SK-N-SH (cell line): ENCODE data around the gene PSME4. TPM values are rescaled to one million over a fixed set of nuclear protein-coding genes. Genes with fewer than 3 reads are reported as not detected.

ENCODE experiments used
- CTCF ChIA-PET: fragments of 300-600, 350-600 bp; formaldehyde crosslinking; extraction: SDS; loops from one replicate; lab custom pipeline; 2021; lab: Yijun Ruan, JAX
- POLR2A ChIA-PET: fragments of 350-600 bp; sonication (Branson Sonifier 250); formaldehyde crosslinking; extraction: SDS; loops from one replicate; lab custom pipeline; 2020; ENCODE audit warnings: antibody characterized with exemption, inconsistent platforms; lab: Yijun Ruan, JAX
- DNase-seq: peaks from one replicate; pipeline ENCODE4 v3.0.0; 2012
- H2AFZ ChIP-seq: fragments of 200-600 bp; sonication (generic); 2 replicates; pipeline ENCODE4 v1.8.1; 2016; ENCODE audit warnings: antibody characterized with exemption, mild to moderate bottlenecking, low read depth
- H3F3A ChIP-seq: fragments of 200-600 bp; sonication (generic); replicated peaks from 2 replicates; pipeline ENCODE3; 2016; ENCODE audit warnings: antibody characterized with exemption, mild to moderate bottlenecking; ENCODE audit not compliant: insufficient read depth
- H3K27ac ChIP-seq, 2 experiments: fragments of 200-500 bp in 1 of 2; fragments of 200-600 bp in 1 of 2; sonication (Bioruptor generic) in 1 of 2; sonication (generic), shearing (Covaris generic) in 1 of 2; 2 replicates each; pipeline versions ENCODE4 v1.5.1 to v1.6.1; 2014 to 2016; ENCODE audit warnings: low read depth in 2 of 2, inconsistent platforms in 1 of 2, low read length in 1 of 2, mild to moderate bottlenecking in 1 of 2, mixed read lengths in 1 of 2
- H3K27me3 ChIP-seq: fragments of 200-600 bp; sonication (generic), shearing (Covaris generic); 2 replicates; pipeline ENCODE4 v1.6.1; 2016; ENCODE audit warnings: mixed run types; ENCODE audit not compliant: insufficient read depth
- H3K36me3 ChIP-seq, 2 experiments: fragments of 200-500 bp in 1 of 2; fragments of 200-600 bp in 1 of 2; sonication (Bioruptor generic) in 1 of 2; sonication (generic) in 1 of 2; replicated peaks in 1 of 2; 2 replicates each; pipeline versions ENCODE3 to v1.5.1; 2014 to 2016; ENCODE audit warnings: low read length in 1 of 2, mild to moderate bottlenecking in 1 of 2; ENCODE audit not compliant: insufficient read depth in 2 of 2, control insufficient read depth in 1 of 2
- H3K4me1 ChIP-seq, 2 experiments: fragments of 200-500 bp in 1 of 2; fragments of 200-600 bp in 1 of 2; sonication (Bioruptor generic) in 1 of 2; sonication (generic), shearing (Covaris generic) in 1 of 2; 2 replicates each; pipeline versions ENCODE4 v1.5.1 to v1.6.1; 2014 to 2016; ENCODE audit warnings: low read depth in 1 of 2, low read length in 1 of 2, mixed run types in 1 of 2; ENCODE audit not compliant: insufficient read depth in 2 of 2, control insufficient read depth in 1 of 2
- H3K4me2 ChIP-seq: fragments of 200-600 bp; sonication (generic), shearing (Covaris generic); 2 replicates; pipeline ENCODE4 v1.6.1; 2017; ENCODE audit warnings: mixed run types
- H3K4me3 ChIP-seq, 2 experiments: fragments of 200-500 bp in 1 of 2; fragments of 200-600 bp in 1 of 2; sonication (Bioruptor generic) in 1 of 2; sonication (generic), shearing (Covaris generic) in 1 of 2; 2 replicates each; pipeline versions ENCODE4 v1.5.1 to v1.8.1; 2014 to 2016; ENCODE audit warnings: low read depth in 2 of 2, inconsistent platforms in 1 of 2, low read length in 1 of 2, mild to moderate bottlenecking in 1 of 2, mixed read lengths in 1 of 2, moderate library complexity in 1 of 2
- H3K79me2 ChIP-seq: fragments of 200-600 bp; sonication (generic); 2 replicates; pipeline ENCODE4 v1.8.1; 2017; ENCODE audit warnings: mild to moderate bottlenecking; ENCODE audit not compliant: insufficient read depth
- H3K9ac ChIP-seq: fragments of 200-600 bp; sonication (generic); 2 replicates; pipeline ENCODE4 v1.6.1; 2017; ENCODE audit warnings: mixed run types
- H3K9me2 ChIP-seq: fragments of 200-600 bp; sonication (generic); 2 replicates; pipeline ENCODE4 v1.6.1; 2017; ENCODE audit warnings: mixed run types
- H3K9me3 ChIP-seq: fragments of 200-600 bp; sonication (generic); 2 replicates; pipeline ENCODE4 v1.6.1; 2017; ENCODE audit warnings: mixed run types, mild to moderate bottlenecking, moderate library complexity
- H4K20me1 ChIP-seq: fragments of 200-600 bp; sonication (generic); 2 replicates; pipeline ENCODE4 v1.6.1; 2017; ENCODE audit warnings: mild to moderate bottlenecking, mixed run types; ENCODE audit not compliant: insufficient read depth
- CHD2 ChIP-seq: fragments of 150-350 bp; IDR thresholded peaks from 2 replicates; pipeline ENCODE4 v1.6.1; 2018; ENCODE audit warnings: low read length; ENCODE audit not compliant: partially characterized antibody
- EZH2phosphoT487 ChIP-seq: fragments of 200-600 bp; sonication (generic); IDR thresholded peaks from 2 replicates; pipeline ENCODE4 v1.6.1; 2017; ENCODE audit warnings: low read depth, mixed run types, mild to moderate bottlenecking, antibody characterized with exemption, moderate library complexity, borderline replicate concordance
- FOXJ3 ChIP-seq: sonication (generic); formaldehyde crosslinking; IDR thresholded peaks from 2 replicates; pipeline ENCODE4 v1.5.1; 2020; ENCODE audit warnings: mild to moderate bottlenecking, missing genetic modification reagents
- FOXM1 ChIP-seq: IDR thresholded peaks from 2 replicates; pipeline ENCODE4 v1.4.0; 2012; ENCODE audit warnings: low read depth, mild to moderate bottlenecking
- GABPA ChIP-seq: IDR thresholded peaks from 2 replicates; pipeline ENCODE4 v1.4.0; 2012; ENCODE audit warnings: low read depth, mild to moderate bottlenecking
- GATA2 ChIP-seq: sonication (generic); formaldehyde crosslinking; IDR thresholded peaks from 2 replicates; pipeline ENCODE4 v1.5.0; 2020; ENCODE audit warnings: mild to moderate bottlenecking, missing genetic modification reagents
- JUND ChIP-seq: IDR thresholded peaks from 2 replicates; pipeline ENCODE4 v1.4.0; 2012
- MEF2A ChIP-seq: IDR thresholded peaks from 2 replicates; pipeline ENCODE4 v1.4.0; 2012; ENCODE audit warnings: low read depth, borderline replicate concordance
- MXI1 ChIP-seq: IDR thresholded peaks from 2 replicates; pipeline ENCODE4 v1.6.1; 2012; ENCODE audit warnings: mild to moderate bottlenecking, low read depth, low read length, improper control_type of control experiment
- NRF1 ChIP-seq: IDR thresholded peaks from 2 replicates; pipeline ENCODE4 v1.6.1; 2012; ENCODE audit warnings: low read depth, mild to moderate bottlenecking, low read length
- RCOR1 ChIP-seq: fragments of 150-350 bp; IDR thresholded peaks from 2 replicates; pipeline ENCODE4 v1.6.1; 2017; ENCODE audit warnings: antibody characterized with exemption, low read length
- YY1 ChIP-seq: IDR thresholded peaks from 2 replicates; pipeline ENCODE4 v1.4.0; 2012; ENCODE audit warnings: low read depth, mild to moderate bottlenecking
- WGBS: methylation state at CpG from one replicate; pipeline ENCODE4 v1.1.6; 2017; ENCODE audit warnings: low lambda C conversion rate; 5-methylcytosine and 5-hydroxymethylcytosine counted together
- polyA plus RNA-seq, 3 experiments: library from polyadenylated mRNA; depleted of rRNA; stranded (reverse); fragments of >200 nt; gene quantifications; 2 replicates each; pipeline ENCODE4 v1.2.3, GENCODE V29; 2012
- TF ChIP-seq, protein P1 (sequence below): IDR thresholded peaks from 2 replicates; pipeline ENCODE4; 2012
- TF ChIP-seq, protein P2 (sequence below): IDR thresholded peaks from 2 replicates; pipeline ENCODE4 v1.4.0; 2012; ENCODE audit warnings: low read depth, borderline replicate concordance

PSME4 gene
- polyA plus RNA-seq, 1 of the 3 experiments (the other 2 are of a cell fraction) = 12.8 TPM

DNA sequence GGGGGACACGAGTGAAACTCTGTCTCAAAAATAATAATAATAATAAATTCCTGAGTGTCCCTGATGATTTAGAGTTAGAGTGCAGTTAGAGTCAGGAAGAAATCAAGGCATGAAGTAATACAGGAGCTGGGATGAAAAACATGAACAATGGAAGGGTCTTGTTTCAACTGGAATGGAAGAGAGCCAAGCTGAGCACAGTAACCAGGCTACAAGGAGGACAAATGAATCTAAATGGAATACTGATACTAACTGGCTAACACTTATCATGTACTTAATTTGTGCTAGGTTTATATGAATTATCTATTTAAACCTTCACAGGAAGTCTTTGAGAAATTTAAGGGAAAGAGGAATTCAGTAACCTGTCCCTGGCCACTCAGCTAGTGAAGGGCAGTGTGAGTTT lies 38.8 kb upstream of the PSME4 start:
- H3K9ac ChIP-seq = no peak overlapping the region
- H3K4me2 ChIP-seq = no peak overlapping the region
- ChIA-PET POLR2A (no interaction called here), CTCF (interaction anchor here (2.8 kb wide), 1 partner anchor 9 kb away, joined by 9 read pairs; no protein-coding TSS in a partner anchor)
- no peaks in the 10 kb centered on the region for H3K36me3 ChIP-seq
- DNase-seq = no peak
- no peaks in the 10 kb centered on the region for H3K4me1 ChIP-seq
- H3K4me3 ChIP-seq = no peak overlapping the region
- H3F3A ChIP-seq = no peaks in the 10 kb centered on the region
- no peaks in the 10 kb centered on the region for H3K9me2 ChIP-seq
- H3K9me3 ChIP-seq = no peaks in the 10 kb centered on the region
- no peak overlapping the region for H2AFZ ChIP-seq
- TF ChIP-seq MEF2A = no peak
- no peak for TF ChIP-seq NRF1
- TF ChIP-seq, protein P1, sequence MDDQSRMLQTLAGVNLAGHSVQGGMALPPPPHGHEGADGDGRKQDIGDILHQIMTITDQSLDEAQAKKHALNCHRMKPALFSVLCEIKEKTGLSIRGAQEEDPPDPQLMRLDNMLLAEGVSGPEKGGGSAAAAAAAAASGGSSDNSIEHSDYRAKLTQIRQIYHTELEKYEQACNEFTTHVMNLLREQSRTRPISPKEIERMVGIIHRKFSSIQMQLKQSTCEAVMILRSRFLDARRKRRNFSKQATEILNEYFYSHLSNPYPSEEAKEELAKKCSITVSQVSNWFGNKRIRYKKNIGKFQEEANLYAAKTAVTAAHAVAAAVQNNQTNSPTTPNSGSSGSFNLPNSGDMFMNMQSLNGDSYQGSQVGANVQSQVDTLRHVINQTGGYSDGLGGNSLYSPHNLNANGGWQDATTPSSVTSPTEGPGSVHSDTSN = no peak
- TF ChIP-seq JUND = no peak
- no peak for TF ChIP-seq CHD2
- TF ChIP-seq FOXM1 = no peak
- no peak for TF ChIP-seq RCOR1
- no peak for TF ChIP-seq GATA2 (CRISPR knock-in tag)
- TF ChIP-seq, protein P2, sequence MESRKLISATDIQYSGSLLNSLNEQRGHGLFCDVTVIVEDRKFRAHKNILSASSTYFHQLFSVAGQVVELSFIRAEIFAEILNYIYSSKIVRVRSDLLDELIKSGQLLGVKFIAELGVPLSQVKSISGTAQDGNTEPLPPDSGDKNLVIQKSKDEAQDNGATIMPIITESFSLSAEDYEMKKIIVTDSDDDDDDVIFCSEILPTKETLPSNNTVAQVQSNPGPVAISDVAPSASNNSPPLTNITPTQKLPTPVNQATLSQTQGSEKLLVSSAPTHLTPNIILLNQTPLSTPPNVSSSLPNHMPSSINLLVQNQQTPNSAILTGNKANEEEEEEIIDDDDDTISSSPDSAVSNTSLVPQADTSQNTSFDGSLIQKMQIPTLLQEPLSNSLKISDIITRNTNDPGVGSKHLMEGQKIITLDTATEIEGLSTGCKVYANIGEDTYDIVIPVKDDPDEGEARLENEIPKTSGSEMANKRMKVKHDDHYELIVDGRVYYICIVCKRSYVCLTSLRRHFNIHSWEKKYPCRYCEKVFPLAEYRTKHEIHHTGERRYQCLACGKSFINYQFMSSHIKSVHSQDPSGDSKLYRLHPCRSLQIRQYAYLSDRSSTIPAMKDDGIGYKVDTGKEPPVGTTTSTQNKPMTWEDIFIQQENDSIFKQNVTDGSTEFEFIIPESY = no peak
- TF ChIP-seq FOXJ3 (CRISPR knock-in tag) = no peak
- no peak for TF ChIP-seq MXI1
- TF ChIP-seq GABPA = no peak
- no peak for TF ChIP-seq EZH2phosphoT487
- no peak for TF ChIP-seq YY1
- H3K79me2 ChIP-seq = no peaks in the 10 kb centered on the region
- 100% methylated on average over 1 of the region's 1 CpG for WGBS
- no peaks in the 10 kb centered on the region for H4K20me1 ChIP-seq
- H3K27ac ChIP-seq = no peak overlapping the region
- H3K27me3 ChIP-seq = no peaks in the 10 kb centered on the region

DNA sequence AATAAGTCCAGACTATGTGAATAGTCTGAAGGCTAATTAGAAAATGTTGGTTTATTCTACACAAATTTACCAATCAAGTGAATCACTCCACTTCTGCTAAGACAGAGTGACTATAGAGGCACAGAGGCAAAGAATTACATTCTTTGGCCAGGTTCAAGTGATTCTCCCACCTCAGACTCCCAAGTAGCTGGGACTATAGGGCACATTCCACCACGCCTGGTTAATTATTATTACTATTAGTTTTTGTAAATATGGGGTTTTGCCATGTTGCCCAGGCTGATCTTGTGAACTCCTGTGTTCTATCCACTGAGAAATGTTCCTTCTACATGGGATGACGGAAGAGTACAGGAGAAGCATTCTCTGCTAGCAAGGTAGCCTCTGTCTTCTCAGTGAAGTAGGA lies 37.6 kb upstream of the PSME4 start:
- no peaks in the 10 kb centered on the region for H4K20me1 ChIP-seq
- WGBS = 82% methylated on average over 2 of the region's 2 CpGs
- H3K4me1 ChIP-seq = no peaks in the 10 kb centered on the region
- H3K36me3 ChIP-seq = no peaks in the 10 kb centered on the region
- H3F3A ChIP-seq = no peaks in the 10 kb centered on the region
- H3K27me3 ChIP-seq = no peaks in the 10 kb centered on the region
- H2AFZ ChIP-seq = no peak overlapping the region
- no peak overlapping the region for H3K4me2 ChIP-seq
- no peak overlapping the region for H3K27ac ChIP-seq
- DNase-seq = no peak
- POLR2A ChIA-PET = no interaction called here
- H3K79me2 ChIP-seq = no peaks in the 10 kb centered on the region
- H3K9ac ChIP-seq = no peak overlapping the region
- CTCF ChIA-PET = no interaction called here
- no peak overlapping the region for H3K4me3 ChIP-seq
- H3K9me2 ChIP-seq = no peaks in the 10 kb centered on the region
- H3K9me3 ChIP-seq = no peaks in the 10 kb centered on the region
- no peak for TF ChIP-seq RCOR1
